Hematopoietic multipotent progenitor cell (in vitro differentiated cells): ENCODE results near the gene HLA-DOB. TPM values are rescaled to one million over a fixed set of nuclear protein-coding genes. Genes with fewer than 3 reads are reported as not detected.
A peak's percentile ranks its signal among the peaks of the same experiment; 100 is the strongest.
"Not testable (repeated sequence)": the region's sequence is repeated elsewhere in the genome, so short reads cannot be mapped to it uniquely, and the experiment has no call there.

Experiments used
- DNase-seq, 3 donors: peaks; one replicate each; pipeline ENCODE4 v3.0.0-alpha.2; 2011 to 2015; ENCODE audit warnings: low read depth in 2 of 3, low spot score in 2 of 3
- total RNA-seq: library from RNA; depleted of rRNA; stranded (reverse); fragments of >200 nt; gene quantifications from one replicate; pipeline ENCODE4 v1.2.3, GENCODE V29; 2012

HLA-DOB gene
- total RNA-seq, 1 donor = 1.3 TPM

DNA sequence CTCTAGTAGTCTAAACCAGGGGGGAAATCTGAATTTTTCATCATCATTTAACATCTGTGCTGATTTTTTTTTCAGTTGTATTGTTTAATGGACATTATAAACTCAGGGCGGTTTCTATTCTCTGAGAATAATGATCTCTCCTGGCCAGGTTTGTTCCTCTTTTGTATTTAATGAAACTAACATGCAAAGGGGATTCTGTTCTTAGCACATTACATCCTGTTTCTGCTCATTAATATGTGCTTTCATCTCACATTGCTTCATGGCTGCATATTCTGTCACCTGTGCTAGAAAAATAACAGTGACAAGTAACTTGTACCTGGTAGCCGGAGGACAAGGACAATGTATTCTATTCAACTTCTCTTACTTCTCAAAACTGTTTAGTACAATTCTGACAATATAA is 806 bp downstream of the HLA-DOB start:
- peak in 1 of 3 donors; percentile 63 for DNase-seq

DNA sequence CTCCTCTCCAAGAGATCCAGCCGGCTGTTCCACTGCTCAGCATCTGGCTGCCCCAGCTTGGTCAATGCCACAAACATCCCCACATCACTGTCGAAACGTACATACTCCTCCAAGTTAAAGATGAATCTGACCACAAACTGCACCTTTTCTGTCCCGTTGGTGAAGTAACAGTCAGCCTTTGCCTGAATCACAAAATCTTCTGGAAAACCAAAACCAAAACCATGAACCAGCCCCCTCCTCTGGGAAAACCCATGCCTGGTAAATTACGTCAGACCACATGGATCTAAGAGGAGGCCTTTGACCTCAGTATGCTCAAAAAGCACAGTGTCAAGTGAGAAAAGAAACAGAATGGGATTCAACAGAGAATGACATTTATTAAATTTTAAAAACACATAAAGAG is 1.7 kb downstream of the HLA-DOB start:
- DNase-seq = no peak

DNA sequence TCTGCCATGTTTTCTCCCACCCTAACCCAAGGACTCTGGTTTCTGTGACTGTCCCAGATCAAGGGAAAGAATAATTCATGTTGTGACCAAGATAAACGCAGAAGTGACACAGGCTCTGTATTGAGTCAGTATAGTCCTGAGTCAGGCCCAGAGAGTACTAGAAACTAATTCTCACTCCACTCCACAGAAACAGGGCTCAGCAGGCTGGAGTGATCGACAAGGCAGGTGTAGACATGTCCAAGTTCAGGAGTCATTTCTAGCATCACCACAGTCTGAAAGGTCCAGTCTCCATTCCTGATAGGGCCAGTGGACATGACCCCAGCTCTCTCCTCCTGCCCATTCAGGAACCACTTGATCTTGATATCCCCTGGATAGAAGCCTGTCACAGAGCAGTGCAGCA is 2.7 kb downstream of the HLA-DOB start:
- no peak for DNase-seq

DNA sequence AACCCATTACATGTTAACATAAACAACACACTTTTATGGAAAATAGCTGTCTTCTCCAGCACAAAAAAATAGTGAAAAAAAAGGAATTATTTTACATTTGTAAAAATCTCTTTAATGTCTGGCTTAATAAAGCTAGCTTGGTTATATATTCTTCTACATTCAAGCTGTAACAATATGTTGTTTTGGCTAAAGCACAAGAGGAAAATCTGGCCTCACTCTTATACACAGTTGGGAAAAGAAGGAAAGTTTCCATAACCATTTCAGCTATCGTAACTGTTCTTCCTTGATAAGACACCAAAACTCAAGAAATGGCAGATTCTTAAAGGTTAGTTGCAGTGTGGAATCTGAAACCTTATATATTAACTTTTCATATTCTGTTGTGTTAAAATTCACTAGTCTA is 7.6 kb downstream of the HLA-DOB start:
- no peak for DNase-seq

DNA sequence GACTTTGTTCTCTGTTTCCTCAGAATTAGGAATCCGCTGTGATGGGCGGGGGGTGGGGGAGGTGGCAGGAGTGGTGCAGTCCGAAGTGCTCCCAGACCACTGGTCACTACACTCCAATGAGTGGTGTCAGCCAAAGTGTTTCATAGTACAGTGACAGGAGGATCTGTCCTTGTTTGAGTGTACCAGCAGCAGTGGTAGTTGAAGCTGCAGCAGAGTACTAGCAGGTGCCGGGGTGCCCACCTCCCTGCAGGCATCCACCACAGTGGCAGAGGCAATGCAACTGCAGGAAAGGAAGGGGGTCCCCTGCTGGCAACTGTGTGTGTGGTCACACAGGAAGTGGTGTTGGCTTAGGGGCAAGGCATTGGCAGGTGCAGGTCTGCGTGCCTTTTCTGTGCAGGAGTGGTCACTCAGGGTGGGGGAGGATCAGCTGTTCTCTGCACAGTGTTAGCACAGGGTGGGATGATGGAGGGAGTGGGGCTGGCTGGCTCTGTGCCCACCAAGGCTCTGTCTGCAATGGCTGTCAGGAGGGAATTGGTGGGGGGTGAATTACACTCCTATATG is 9.7 kb downstream of the HLA-DOB start:
- DNase-seq = no peak

DNA sequence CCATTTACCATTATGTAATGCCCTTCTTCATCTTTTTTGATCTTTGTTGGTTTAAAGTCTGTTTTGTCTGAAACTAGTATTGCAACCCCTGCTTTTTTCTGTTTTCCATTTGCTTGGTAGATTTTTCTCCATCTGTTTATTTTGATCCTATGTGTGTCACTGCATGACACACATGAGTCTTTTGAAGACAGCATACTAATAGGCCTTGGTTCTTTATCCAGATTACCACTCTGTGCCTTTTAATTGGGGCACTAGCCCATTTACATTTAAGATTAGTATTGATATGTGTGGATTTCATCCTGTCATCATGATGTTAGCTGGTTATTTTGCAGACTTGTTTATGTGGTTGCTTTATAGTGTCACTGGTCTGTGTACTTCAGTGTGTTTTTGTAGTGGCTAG is 11.4 kb downstream of the HLA-DOB start:
- DNase-seq = not testable (repeated sequence)

DNA sequence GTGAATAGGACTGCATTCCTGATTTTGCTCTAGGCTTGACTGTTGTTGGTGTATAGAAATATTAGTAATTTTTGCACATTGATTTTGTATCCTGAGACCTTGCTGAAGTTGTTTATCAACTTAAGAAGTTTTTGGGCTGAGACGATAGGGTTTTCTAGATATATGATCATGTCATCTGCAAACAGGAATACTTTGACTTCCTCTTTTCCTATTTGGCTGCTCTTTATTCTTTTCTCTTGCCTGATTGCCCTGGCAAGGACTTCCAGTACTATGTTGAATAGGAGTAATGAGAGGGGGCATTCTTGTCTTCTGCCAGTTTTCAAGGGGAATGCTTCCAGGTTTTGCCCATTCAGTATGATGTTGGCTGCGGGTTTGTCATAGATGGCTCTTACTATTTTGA is 13.4 kb downstream of the HLA-DOB start:
- no peak for DNase-seq

DNA sequence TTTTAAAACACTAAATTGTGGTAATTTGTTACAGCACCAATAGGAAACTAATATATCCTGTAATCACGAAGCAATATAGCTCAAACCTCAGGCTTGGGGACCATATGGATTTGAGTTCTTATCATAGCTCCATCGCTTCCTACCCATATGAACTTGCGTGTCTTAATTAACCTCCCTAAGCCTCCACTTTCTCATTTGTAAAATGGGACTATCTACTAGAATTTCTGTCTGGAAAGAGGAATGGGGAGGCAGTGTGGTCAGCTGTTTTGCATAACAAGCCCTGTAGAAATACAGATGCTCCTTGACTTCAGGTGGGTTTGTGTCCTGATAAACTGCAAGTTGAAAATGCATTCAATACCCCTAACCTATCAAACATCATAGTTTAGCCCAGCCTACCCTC is 17.1 kb downstream of the HLA-DOB start:
- DNase-seq = no peak

DNA sequence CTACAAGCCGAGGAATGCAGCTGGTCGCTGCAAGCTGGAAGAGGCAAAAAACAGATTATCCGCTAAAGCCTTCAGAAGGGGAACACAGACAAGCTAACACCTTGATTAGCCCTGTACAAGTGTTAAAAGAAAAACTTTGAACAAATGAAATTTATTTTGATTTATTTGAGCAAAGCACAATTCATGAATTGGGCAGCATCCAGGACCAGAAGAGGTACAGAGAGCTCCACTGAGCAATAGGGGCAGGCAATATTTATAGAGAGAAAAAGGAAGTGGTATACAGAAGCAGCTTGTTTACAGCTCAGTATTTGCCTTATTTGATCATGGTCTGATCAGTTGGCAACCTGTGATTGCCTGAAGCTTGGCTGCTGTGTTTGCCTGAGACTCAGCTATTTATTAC is 17.6 kb downstream of the HLA-DOB start:
- peak in 1 of 3 donors; percentile 26 for DNase-seq

DNA sequence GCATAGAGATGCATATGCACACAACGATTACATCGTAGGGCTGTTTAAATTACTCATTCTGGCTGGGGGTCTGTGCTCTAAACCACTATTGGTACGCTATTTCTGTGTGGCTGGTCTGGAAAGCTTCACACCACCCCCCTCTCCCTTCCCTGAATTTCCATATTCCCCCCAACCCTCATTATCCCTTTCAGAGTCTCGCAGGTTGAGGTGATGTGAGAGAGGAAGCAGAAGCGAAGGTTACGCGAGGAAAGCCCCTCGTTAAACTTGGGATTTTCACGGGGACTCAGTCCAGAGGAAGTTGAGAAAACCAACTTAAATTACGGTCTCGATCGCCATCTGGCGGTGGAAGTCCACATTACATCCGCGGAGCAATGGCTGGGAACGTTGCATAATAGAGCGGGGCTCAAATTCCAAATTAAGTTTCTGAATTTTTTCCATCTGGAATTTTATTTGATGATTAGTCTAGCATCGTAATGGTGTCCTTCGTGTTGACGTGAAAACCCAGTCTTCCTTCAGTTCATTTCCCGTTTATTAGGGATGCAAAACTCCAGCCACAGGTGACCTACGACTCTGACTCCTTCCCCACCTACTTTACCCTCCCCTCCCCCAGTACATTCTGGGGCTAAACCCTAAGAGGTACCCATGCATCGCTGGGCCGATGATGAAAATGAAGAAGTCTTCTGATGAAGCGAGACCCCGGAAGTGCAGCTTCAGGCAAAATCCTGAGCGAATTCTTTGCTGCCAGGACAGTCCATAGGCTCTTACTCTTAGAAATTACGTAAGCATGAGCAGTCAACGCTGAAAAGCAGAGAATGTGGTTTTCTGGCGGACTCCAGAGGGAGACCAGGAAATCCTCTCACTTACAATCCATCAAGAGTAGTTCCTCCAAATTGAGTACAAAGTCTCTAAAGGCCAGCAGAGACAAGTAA is 19.7 kb downstream of the HLA-DOB start:
- peak; percentile 70 to 80 (median 70) for DNase-seq

DNA sequence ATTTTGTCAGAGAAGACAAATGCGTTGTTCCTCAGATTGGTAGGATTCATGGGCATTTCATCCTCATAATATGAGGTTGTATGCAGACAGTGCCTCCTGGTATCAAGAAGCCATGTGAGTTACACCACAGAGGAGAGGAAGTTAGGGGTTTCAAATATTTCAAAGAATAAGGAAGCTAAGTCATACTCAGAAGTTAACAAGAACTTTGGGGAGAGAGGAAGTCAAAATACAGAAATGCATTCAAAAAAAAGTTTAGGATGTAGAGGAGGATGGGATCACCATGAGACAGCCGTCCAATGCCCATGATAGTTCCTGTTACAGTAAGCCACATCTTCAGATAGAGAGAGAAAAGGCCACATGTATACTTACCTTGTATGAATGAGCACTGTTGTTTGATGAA is 22.3 kb downstream of the HLA-DOB start:
- DNase-seq = peak in 1 of 3 donors; percentile 58

DNA sequence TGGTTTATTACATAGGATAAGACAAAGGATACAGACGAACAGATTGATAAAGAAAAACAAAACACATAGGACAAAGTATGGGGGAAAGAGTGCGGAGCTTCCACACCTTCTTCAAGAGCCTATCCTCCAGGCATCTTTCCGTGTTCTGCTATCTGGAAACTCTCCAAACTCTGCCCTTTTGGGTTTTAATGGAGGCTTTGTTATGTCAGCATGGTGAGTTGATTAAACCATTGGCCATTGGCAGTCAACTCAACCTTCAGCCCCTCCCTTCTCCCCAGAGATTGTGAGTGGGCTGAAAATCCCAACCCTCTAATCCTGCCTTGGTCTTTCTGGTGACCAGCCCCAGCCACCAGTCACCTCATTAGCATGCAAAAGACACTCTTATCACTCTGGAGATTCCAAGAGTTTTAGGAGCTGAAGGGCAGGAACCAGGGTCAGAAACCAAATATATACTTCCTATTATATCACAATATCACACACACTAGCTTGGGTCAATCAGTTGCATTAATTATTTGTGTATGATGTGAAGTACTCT is 23.8 kb downstream of the HLA-DOB start:
- no peak for DNase-seq

DNA sequence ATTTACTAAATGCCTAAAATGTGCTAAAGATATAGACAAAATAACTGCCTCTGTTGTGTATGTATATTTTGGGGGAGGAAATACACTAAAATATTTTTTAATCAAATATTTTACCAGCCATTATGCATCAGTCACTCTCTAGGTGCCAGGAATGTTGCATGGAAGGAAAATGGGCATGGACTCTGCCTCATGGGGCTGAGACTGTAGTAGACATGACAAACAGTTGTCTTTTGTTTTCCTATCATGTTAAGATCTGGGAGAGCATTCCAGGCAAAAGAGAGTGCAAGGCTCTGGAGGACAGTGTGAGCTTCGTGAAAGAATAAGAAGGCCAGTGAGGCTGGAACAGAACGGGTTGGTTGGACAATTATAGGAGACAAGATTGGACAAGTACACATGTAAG is 26.5 kb downstream of the HLA-DOB start:
- no peak for DNase-seq

DNA sequence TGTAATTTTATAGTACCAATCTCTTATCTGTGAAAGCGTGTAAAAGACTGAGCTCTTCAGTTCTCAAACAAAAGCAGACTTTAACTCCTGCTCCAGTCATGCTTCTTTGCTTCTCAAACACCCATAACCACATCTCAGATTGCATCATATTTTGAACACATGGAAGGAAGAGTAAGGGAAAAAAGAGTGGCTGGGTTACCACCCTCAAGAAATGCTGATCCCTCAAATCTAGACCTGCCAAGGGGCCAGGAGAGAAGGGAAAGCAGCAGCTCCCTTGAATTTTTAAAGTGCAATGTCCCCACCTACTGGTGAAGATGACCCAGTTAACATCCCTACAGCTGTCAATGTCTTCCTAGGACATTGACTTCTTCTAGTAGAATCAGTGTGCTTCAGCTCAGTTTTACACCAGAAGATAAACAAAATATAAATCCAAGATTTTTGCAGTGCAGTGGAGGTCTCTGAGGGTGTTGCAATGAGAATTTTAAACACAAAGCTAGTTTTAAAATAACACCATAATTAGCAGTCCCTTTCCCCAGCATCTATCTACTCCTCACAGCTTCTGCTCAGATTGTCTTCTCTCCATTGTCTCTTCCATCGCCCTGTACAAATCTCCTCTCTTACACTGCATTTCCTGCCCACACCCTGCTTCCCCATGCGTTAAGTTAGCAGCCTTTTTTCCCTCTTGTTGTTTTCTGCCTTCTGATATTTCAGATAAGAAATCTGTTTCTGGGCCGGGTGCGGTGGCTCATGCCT is 30.8 kb downstream of the HLA-DOB start:
- peak in 2 of 3 donors; percentile 68 to 79 for DNase-seq

DNA sequence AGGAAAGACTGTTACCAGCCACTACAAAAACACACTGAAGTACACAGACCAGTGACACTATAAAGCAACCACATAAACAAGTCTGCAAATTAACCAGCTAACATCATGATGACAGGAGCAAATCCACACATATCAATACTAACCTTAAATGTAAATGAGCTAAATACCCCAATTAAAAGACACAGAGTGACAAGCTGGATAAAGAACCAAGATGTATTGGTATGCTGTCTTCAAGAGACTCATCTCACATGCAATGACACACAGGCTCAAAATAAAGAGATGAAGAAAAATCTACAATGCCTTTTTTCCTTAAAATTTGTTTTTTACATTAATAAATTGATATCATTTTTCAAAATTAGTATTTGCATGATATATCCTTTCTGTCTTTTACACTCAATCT is 33.9 kb downstream of the HLA-DOB start:
- DNase-seq = not testable (repeated sequence)

DNA sequence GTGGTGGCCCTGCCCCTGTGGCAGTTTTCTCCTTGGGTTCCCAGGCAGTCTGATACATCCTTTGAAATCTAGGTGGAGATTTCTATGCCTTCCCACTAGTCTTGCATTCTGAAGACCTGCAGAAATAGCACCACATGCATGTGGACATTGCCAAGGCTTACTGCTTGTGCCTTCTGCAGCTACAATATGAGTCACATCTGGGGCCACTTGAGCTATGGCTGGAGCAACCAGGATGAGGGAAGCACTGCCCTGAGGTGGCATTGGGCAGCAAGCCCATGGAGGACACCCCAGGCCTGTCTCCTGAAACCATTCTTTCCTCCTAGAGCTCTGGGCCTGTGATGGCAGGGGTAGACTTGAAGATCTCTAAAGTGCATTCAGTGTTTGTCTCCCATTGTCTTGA is 37.8 kb downstream of the HLA-DOB start:
- DNase-seq = no peak

DNA sequence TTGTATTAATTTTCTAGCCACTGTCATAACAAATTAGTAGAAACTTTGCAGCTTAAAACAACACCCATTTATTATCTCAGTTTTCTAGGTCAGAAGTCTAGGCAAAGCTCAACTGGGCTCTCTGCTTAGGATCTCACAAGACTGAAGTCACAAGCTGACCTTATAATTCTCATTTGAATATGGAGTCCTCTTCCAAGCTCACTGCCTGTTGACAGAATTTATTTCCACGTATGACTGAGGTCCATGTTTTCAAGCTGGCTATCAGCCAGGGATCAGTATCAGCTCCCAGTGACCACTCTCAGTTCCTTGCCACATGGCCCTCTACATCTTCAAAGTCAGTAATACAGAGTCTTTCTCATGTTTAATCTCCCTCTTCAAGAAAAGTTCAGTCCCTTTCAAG is 41.7 kb downstream of the HLA-DOB start:
- no peak for DNase-seq

DNA sequence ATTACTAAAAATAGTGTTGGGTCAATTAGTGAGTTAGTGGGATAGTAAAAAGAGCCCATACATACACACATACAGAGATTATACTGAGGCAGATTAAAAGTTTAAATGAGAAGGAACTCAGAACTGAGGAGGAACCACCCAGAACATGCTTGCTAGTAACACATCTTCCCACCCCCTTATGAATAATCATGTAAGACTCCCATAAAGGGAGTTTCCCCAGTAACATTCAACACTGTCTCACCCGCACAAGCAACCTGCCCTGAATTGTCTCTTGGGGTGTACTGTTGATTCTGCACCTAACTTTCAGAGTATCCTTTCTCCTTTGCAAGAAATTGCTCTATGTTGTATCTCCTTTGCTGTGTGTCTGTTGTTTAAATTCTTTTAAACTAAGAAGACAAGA is 42.4 kb downstream of the HLA-DOB start:
- no peak for DNase-seq

DNA sequence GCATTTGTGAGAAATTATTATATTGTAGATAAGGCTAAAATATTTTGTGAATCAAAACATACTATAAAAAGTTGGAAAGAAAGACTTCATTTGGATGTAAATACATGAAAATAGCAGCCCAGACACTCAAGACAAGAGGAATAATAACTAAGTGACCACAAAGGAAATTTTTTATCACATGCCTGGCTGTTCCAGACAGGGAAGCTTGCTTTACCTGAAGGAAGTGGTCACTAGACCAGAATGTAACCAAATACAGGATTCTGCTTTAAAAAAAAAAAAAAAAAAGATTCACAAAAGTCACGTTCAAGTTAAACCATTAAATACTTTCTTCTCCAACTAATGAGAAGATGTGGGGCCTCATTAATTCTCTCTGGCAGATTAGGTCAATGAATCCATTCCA is 44.1 kb downstream of the HLA-DOB start:
- peak in 1 of 3 donors; percentile 42 for DNase-seq

DNA sequence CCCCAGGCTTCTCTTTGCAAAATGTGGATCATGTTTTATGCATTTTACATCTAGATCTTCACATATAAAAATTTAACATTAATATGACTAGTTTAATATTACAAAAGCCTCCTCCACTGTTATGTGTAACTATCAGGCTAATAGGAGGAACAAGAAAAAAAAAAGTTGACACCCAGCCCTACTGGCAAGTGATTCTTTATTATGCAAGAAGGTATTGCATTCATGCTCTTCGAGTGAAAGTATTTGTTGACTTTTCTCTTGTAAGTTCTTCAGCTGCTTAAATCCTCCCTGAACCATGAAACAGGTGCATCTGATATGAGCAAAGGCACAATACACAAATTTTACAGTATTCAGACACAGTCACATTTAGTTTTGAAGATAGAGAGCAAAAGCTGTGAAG is 52.8 kb downstream of the HLA-DOB start:
- DNase-seq = no peak

DNA sequence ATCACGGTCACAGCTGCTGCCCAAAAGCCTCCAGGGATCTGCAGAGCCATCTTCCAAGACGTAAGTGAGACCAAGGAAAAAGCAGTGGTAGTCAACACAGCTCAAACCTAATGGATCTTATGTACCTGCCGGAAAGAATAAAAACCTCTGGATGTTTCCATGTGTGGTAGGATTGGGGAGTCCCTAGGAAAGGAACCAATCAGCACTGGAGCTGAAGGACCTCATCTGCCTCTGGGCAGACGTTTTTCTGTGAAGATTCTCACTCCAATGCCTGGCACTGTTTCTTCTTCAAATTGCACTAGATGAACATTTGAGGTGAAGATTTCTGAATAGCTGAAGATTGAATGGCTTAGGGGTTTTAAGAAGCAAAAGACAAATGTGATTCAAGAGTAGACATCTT is 53.4 kb downstream of the HLA-DOB start, which contains the start of gene HLA-DQB2:
Gene HLA-DQB2, minus strand, starts transcription at position 112 of the 400 bp plus-strand sequence. Its CDS starts 62 bp downstream, at position 50.
- DNase-seq = peak in 2 of 3 donors; percentile 7 to 29
